Testis (tissue), 3 donors: Measurements from ENCODE around the gene FAU. TPM values are rescaled to one million over a fixed set of nuclear protein-coding genes. Genes with fewer than 3 reads are reported as not detected.

ENCODE experiments used
- DNase-seq: peaks from one replicate; pipeline ENCODE4 v3.0.0-alpha.2; 2019
- H3K27ac ChIP-seq, 2 donors: fragments of 200-600 bp; sonication (generic); one replicate each; pipeline ENCODE4 v1.5.1; 2019
- H3K27me3 ChIP-seq: fragments of 200-600 bp; sonication (generic); one replicate; pipeline ENCODE4 v1.5.1; 2019
- H3K36me3 ChIP-seq: fragments of 200-600 bp; sonication (generic); one replicate; pipeline ENCODE4 v1.5.1; 2017; ENCODE audit warnings: low read depth; ENCODE audit errors: missing control alignments
- H3K4me1 ChIP-seq: fragments of 200-600 bp; sonication (generic); one replicate; pipeline ENCODE4 v1.5.1; 2019
- H3K4me3 ChIP-seq, 2 donors: fragments of 200-600 bp; sonication (generic); one replicate each; pipeline ENCODE4 v1.5.1; 2017 to 2019
- H3K9me3 ChIP-seq: fragments of 200-600 bp; sonication (generic); one replicate; pipeline ENCODE4 v1.5.1; 2017
- CTCF ChIP-seq, 3 experiments: fragments of 450-650 bp in 2 of 3; fragments of 200-600 bp in 1 of 3; sonication (generic) in 1 of 3; IDR thresholded peaks; one replicate each; pipeline ENCODE4 v1.5.1; 2016 to 2019; ENCODE audit warnings: antibody characterized with exemption in 3 of 3, mild to moderate bottlenecking in 2 of 3, moderate library complexity in 1 of 3
- POLR2A ChIP-seq: fragments of 450-650 bp; IDR thresholded peaks from one replicate; pipeline ENCODE4 v1.6.1; 2017; ENCODE audit warnings: antibody characterized with exemption, mild to moderate bottlenecking, moderate library complexity
- WGBS, 2 donors: methylation state at CpG; one replicate each; pipeline ENCODE4 v1.1.5; 2018; 5-methylcytosine and 5-hydroxymethylcytosine counted together
- intact Hi-C: fragments of 100-400 bp; cut with DNase I; formaldehyde crosslinking; loops from one replicate; pipeline ENCODE4 v1.15.1; 2023; ENCODE audit warnings: low total_unique reads
- polyA plus RNA-seq: library from polyadenylated mRNA; stranded (reverse); fragments of 350-450 nt; fragmentation: Illumina TruSeq; extraction: RNeasy Lipid Tissue Mini Kit (QIAGEN cat#74804); gene quantifications from one replicate; pipeline ENCODE4 v1.2.3, GENCODE V29; 2014; ENCODE audit warnings: low read depth, low replicate concordance; ENCODE audit not compliant: insufficient read depth
- total RNA-seq, 2 donors: library from RNA; depleted of rRNA; stranded (reverse); fragments of >200 nt; gene quantifications; one replicate each; pipeline ENCODE4 v1.2.3, GENCODE V29; 2016

Gene FAU
- total and polyA plus RNA-seq, 3 donors from 2014 or later, result 441 to 761 (median 583) TPM

- Histone ChIP-seq H3K4me3 (peak overlapping the region; percentile 89 to 92), H3K36me3 (no peaks in the 10 kb centered on the region), H3K4me1 (peaks cover 24% of the 10 kb centered on the region), H3K27me3 (no peaks in the 10 kb centered on the region), H3K9me3 (no peaks in the 10 kb centered on the region), H3K27ac (peak overlapping the region; percentile 95 to 98)
- intact Hi-C loops, result no loop called here
- 0 to 1% methylated on average over 16 to 20 of the region's 20 CpGs for WGBS, 2 donors
- no peak for TF ChIP-seq CTCF (IDR thresholded peaks at IDR 0.05)
- TF ChIP-seq POLR2A, result no peak
- no peak for DNase-seq
Measured at GRCh38 chr11:65133724-65134123, 11.8 kb upstream of the FAU start.

GRCh38 chr11:65132988-65133700 is 11.2 kb upstream of the FAU start:
- Histone ChIP-seq H3K4me1 (peaks cover 24% of the 10 kb centered on the region), H3K9me3 (no peaks in the 10 kb centered on the region), H3K27ac (no peak overlapping the region), H3K36me3 (no peaks in the 10 kb centered on the region), H3K27me3 (no peaks in the 10 kb centered on the region), H3K4me3 (peak overlapping the region; percentile 89 to 92)
- TF ChIP-seq CTCF (IDR thresholded peaks at IDR 0.05) (no peak), POLR2A (no peak)
- intact Hi-C loops, result no loop called here
- peak; percentile 59 for DNase-seq
- WGBS, 2 donors, result 30 to 37% methylated on average over 17 to 18 of the region's 18 CpGs

GRCh38 chr11:65132238-65132987 is 10.5 kb upstream of the FAU start:
- H3K4me1 ChIP-seq, result peaks cover 24% of the 10 kb centered on the region
- DNase-seq, result no peak
- 59 to 67% methylated on average over 9 to 10 of the region's 10 CpGs for WGBS, 2 donors
- intact Hi-C loops, result no loop called here
- H3K27me3 ChIP-seq, result no peaks in the 10 kb centered on the region
- TF ChIP-seq POLR2A (no peak), CTCF (IDR thresholded peaks at IDR 0.05) (no peak)
- no peaks in the 10 kb centered on the region for H3K36me3 ChIP-seq
- no peak overlapping the region for H3K4me3 ChIP-seq
- no peak overlapping the region for H3K27ac ChIP-seq
- H3K9me3 ChIP-seq, result no peaks in the 10 kb centered on the region

- DNase-seq, result no peak
- Histone ChIP-seq H3K9me3 (no peaks in the 10 kb centered on the region), H3K4me1 (peaks cover 24% of the 10 kb centered on the region), H3K27ac (no peak overlapping the region), H3K27me3 (no peaks in the 10 kb centered on the region), H3K36me3 (no peaks in the 10 kb centered on the region), H3K4me3 (no peak overlapping the region)
- intact Hi-C loops, result no loop called here
- TF ChIP-seq POLR2A (no peak), CTCF (IDR thresholded peaks at IDR 0.05) (no peak)
- 88 to 91% methylated on average over 5 to 6 of the region's 6 CpGs for WGBS, 2 donors
Measured at GRCh38 chr11:65131895-65132237, 9.9 kb upstream of the FAU start.

- WGBS, 2 donors, result 80 to 89% methylated on average over 3 of the region's 3 CpGs
Measured at GRCh38 chr11:65131417-65131776, 9.5 kb upstream of the FAU start.

More at GRCh38 chr11:65131417-65131776, 9.5 kb upstream of the FAU start:
- TF ChIP-seq POLR2A (no peak), CTCF (IDR thresholded peaks at IDR 0.05) (no peak)
- Histone ChIP-seq H3K9me3 (no peaks in the 10 kb centered on the region), H3K4me1 (peaks cover 24% of the 10 kb centered on the region), H3K4me3 (no peak overlapping the region), H3K27me3 (no peaks in the 10 kb centered on the region), H3K27ac (no peak overlapping the region), H3K36me3 (no peaks in the 10 kb centered on the region)
- intact Hi-C loops, result no loop called here
- no peak for DNase-seq
